ENCODE data around the gene EEFSEC.

EEFSEC gene, protein sequence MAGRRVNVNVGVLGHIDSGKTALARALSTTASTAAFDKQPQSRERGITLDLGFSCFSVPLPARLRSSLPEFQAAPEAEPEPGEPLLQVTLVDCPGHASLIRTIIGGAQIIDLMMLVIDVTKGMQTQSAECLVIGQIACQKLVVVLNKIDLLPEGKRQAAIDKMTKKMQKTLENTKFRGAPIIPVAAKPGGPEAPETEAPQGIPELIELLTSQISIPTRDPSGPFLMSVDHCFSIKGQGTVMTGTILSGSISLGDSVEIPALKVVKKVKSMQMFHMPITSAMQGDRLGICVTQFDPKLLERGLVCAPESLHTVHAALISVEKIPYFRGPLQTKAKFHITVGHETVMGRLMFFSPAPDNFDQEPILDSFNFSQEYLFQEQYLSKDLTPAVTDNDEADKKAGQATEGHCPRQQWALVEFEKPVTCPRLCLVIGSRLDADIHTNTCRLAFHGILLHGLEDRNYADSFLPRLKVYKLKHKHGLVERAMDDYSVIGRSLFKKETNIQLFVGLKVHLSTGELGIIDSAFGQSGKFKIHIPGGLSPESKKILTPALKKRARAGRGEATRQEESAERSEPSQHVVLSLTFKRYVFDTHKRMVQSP

DNA sequence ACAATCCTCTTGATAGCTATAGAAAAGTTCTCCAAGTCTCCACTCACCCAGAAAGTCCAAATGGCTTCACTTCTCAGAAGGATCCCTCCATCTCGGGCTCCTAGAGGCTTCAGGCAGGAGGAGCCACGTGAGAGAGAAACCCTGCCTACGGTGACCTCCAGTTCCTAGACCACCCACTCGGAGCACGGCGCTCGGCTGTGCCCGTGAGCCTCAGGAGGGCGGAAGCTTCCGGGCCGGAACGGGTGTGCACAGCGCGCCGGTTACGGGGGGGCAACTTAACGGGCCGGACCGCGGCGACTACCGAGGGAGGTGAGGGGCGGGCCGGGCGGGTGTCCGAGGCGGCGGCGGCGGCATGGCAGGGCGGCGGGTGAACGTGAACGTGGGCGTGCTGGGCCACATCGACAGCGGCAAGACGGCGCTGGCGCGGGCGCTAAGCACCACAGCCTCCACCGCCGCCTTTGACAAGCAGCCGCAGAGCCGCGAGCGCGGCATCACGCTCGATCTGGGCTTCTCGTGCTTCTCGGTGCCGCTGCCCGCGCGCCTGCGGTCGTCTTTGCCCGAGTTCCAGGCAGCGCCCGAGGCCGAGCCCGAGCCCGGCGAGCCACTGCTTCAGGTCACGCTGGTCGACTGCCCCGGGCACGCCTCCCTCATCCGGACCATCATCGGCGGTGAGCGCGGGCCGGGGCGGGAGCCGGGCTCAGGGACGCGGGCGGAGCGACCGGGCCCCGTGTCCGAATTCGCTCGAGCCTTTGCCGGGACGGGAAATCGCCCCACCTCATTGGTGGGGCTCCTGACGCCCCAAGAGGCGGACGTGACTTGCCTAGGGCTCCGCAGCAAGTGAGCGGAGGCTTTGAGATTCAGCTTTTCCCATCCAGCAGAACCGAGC is at the start of gene EEFSEC:
Gene EEFSEC, plus strand, starts transcription at position 326 of the 886 bp plus-strand sequence. Its CDS starts 27 bp downstream, at position 353.
- DNase-seq, result peak; percentile 88 to 91

DNA sequence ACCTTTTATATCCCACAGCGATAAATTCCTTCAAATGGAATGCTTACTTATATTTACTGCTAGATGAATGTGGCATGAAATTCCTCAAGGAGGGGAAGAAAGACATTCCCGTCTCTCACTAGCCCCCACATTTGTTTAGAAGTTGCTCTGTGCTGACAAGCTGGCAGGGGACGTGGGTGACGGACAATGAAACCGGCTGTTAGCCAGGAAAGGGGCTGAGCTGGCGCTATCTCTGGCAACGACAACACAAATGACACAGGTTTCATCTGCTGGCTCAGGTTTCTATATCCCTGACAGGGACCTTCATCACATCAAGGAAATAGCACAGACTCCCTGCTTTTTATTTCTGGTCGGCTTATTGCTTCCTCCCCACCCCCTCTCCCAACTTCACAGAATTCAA is 45.4 kb upstream of the EEFSEC start:
- no peak for DNase-seq

DNA sequence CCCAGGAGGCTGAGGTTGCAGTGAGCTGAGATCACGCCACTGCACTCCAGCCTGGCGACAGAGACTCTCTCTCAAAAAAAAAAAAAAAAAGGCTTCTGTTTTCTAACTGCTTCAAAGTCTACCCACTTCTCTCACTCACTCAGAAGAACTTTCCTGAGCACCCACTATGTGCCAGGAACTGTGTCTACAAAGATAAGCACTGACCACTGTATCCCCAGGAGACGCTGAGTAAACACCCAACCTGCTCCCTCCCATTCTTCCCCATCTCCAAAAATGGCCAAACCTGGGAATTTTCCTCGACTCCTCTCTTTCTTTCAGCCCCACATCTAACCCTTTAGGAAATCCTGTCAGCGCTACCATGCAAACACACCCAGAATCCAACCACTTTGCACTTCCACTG is 42.1 kb upstream of the EEFSEC start:
- DNase-seq, result no peak

DNA sequence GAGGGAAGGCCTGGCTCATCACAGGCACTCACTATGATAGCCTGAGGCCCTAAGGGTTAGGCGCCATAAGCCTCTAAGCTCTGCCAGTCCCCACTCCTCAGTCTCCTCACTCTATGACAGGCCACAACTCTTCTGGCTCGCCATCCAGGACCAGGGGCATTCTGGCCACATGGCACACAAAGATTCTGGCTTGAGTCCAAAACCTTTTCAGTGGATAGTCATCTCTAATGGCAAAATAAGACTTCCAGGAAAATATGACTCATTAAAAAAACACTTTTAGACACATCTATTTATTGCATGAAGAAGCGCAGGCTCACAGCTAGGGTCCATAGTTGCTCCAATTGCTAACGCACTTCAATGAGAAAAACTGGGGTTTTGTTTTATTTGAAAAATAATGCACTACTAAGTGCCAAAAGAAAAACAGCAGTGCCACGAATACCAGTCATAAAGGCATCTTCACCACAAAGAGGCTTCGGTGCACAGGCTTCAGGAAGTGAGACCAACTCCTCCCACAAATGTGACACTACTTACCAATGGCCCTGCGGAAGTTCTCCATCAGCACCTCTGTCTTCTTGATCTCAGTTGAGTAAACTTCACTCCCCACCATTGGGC is 40.8 kb upstream of the EEFSEC start:
- peak; percentile 26 to 54 for DNase-seq

DNA sequence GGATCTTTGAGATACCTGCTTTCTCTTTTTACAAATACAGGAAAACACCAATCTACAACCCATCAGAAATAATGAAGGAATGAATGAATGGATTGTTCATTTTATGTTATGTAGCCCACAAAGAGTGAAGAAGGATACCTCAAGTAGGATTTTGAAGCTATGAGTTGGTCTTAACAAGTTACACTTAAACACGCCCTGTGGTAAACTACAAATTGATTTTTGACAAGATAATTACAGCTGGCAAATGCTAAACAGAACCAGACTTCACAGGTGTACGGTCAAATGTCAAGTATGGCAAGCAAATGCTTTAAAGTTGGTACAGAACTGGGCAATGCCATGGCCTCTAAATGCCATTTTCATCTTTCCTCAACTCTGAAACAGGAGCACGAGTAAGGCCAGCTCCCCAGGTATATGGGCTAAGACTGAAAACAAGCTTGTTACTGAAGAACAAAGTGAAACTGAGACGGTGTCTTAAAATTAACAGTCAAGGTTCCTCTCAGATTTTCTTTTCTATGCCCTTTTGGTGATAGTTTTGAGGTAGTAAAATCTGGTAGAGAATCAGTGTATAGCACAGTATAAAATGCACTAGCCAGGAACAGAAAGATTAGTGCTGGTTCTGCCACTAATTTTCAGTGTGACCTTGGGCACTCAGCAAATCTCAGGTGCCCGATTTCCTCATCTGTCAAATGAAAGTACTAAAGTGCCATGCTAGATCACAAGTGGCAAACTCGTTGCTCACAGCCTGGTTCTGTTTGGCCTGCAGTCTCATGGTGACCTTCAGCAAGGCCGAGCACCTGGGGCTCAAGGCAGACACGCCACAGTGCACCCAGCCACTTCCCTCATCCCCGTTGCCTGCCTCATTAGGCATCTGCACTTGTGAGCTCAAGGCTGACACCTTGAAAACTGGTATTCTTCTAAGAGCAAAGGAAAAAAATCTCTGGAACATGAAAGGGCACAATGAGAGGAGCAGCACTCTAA is 39.2 kb upstream of the EEFSEC start:
- DNase-seq, result no peak

DNA sequence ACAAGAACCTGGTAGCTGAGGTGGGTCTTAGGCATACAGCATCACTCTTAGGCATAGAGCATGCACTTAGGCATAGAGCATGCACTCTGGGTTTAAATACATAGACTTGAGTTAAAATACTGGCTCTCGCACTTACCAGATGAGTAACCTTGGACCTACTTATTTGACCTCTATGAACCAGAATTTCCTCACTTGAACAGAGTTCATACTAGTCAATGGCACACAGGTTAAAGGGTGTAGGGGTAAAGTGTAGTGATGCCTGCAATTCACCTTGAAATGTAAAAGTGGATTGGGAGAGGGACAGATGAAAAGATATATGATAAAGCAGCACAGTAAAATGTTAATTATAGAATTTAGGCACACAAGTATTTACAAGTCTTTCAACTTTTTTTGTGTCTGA is 31.3 kb upstream of the EEFSEC start:
- no peak for DNase-seq

DNA sequence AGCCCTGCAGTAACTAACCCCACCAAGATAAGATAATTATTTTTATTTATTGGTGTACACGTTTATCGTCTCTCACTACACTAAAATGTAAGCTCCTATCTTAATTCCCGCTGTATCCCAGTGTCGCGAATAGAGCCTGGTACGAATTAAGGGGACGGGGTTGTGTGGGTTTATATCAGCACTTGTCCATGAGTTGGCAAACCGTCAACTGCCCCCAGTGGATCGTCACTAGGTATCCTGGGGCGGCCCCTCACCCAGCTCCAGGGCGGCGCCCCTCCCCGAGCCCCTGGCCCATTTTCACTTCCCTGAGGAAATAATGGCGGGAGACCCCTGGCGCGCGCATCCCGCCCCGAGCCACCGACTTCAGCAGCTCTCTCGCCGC is 30.1 kb upstream of the EEFSEC start:
- DNase-seq, result no peak

DNA sequence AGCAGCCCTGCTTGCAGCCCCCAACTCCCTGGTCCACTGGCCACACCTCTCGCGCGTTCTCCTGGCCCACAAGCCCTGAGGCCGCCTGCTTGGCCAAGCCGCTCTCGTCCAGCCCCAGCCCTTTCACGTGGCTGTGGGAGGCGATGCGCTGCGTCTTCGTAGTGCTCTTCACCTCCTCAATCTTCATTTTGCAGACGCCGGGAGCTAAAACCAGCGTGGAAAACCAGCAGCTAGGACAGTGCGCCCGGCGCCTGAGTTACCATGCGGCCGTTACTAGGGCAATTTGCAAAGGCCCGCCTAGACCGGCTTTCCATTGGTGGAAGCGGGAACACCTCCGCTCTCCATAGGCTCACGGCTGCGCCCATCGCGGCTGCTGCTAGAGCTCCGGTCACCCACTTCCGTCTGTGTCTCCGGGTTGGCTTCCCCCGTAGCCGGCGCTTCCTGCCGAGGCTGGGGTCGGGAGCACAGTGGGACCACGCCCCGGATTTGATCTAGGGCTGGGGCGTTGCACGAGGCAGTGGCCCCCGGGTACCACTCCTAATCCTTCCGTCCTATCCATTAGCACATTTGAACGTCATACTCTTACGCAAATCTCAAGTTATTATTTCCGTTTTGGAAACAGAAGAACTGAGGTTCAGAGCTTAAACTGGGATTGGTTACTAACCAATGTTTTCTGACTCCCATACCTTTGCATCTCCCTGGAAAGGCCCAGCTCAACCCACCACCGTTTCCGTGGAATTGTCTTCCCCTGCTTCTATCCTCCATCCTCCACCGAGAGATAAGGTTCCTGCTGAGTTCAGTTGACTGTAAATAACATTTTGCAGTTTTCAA is 29.5 kb upstream of the EEFSEC start, which contains the start of gene RUVBL1:
Gene RUVBL1, minus strand, starts transcription at position 275 of the 831 bp plus-strand sequence. Its CDS starts 88 bp downstream, at position 187.
- peak; percentile 96 to 97 for DNase-seq

DNA sequence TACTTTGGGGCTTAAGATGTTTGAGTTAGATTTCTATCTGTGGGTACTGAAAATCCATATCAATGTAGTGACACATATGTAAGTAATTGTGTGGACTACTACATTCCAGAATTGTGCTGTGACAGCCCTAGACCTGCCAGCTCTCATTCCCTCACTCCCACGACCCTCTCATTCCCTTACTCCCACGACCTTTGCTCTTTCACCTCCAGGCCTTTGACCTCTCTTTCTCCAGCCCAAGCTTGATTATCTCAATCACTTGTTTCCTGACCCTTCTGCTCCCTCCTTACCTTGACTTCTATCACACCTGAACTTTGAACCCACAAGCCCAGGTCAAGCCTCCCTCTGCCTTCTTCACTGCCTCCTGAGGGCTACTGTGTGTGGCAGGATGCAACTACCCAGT is 26.0 kb upstream of the EEFSEC start:
- DNase-seq, result no peak

DNA sequence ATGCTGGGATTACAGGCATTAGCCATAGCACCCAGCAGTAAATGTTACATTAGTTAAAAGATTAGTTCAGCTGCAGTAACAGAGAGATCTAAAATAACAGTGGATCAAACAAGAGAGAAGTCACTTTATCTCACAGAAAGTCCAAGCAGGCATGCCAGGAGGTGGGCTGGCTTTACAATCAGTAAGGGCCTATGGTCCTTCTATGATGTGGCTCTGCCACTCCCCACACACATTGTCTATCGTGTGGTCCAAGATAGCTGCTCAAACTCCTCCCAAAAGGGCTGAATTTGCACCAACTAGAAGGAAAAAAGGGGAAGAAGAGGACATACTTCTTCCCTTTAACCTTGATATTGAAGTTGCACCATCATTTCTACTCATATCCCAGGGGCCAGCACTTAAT is 25.0 kb upstream of the EEFSEC start:
- no peak for DNase-seq

DNA sequence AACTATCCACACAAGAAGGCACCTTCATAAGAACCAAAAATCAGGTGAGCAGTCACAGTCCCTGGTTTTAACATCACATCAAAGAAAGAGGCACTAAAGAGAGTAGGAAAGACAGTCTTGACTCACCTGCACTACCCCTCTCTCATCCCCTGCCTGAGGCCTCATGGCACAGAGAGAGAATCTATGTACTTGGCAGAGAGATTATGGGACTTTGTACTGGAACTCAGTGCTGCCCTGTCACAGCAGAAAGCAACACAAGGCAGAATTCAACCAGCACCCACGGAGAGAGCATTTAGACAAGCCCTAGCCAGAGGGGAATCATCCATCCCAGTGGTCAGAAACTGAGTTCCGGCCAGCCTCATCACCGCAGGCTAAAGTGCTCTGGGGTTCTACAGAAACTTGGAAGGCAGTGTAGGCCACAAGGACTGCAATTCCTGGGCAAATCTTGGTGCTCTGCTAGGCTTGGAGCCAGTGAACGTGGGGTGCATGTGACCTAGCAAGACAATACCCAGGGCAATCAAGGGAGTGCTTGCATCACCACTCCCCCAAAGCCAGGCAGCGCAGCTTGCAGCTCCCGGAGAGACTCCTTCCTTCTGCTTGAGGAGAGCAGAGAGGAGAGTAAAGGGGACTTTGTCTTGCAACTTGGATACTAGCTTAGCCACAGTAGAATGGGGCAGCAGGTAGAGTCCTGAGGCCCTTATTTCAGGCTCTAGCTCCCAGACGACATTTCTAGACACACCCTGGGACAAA is 21.2 kb upstream of the EEFSEC start:
- no peak for DNase-seq

DNA sequence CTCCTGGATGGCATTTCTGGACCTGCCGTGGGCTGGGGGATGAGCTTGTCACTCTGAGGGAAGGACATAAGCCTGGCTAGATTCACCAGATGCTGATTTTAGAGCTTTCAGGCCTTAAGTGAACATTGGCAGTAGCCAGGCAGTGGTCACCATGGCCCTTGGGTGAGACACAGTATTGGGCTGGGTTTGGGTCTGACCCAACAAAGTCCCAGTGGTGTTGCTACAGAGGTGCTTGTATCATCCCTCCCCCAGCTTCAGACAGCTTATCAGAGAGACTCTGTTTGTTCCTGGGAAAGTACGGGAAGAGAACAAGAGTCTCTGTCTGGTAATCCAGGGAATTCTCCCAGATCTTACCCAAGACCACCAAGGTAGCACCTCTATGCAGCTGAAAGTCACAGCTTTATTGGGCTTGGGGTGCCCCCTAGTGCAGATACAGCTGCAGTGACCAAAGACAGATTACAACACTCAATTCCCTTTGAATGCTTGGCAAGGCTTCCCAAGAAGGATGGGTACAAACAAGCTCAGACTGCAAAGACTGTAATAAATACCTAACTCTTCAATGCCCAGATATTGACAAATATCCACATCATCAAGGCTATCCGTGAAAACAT is 19.9 kb upstream of the EEFSEC start:
- peak; percentile 25 to 46 for DNase-seq

DNA sequence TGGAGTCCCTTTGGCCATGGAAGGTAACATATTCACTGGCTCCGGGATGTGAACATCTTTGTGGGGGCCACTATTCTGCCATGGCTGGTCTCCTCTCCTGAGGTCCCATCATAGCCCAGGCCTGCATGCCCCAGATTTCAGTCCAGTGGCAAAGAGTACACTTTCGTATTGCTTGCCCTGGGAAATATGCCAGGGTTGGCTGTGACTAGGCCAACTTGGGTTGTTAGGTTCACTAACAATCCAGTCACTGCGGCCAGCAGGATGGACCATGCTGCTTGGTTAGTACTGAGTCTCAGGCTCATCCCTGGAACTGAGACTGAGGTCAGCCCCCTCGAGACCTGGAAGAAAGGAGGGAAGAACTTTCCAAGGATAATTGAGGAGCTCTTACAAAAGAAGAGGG is 9.8 kb upstream of the EEFSEC start:
- no peak for DNase-seq

DNA sequence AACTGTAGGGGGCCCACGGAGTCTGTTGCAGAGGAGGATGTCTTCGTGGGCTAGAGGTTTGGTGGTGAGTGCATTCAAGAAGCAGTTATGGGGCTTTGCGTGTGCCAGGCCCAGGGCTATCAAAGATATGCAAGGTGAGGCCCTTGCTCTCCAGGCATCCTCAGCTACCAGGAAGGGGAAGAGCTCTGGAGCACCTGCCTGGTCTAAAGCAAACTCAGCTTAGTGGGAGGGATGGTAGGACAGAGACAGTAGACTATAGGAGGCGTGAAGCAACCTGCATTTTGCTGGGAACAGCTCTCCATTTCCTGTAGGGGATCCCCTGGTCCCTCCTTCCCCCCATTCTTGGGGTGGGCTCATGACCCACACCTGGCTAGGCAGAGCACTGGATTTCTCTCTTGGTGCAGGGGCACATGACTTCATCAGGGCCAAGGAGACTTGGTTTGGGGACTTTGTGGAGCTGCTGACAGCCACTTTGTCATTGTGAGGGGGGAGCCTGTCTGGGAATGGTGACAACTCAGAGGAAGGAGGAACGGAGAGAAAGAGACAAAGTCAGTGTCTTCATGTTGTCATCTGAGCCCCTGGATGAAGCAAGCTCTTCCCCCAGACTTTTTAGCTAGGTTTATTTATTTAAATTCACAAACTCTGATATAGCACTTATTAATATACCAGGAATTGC is 8.6 kb upstream of the EEFSEC start:
- DNase-seq, result no peak

DNA sequence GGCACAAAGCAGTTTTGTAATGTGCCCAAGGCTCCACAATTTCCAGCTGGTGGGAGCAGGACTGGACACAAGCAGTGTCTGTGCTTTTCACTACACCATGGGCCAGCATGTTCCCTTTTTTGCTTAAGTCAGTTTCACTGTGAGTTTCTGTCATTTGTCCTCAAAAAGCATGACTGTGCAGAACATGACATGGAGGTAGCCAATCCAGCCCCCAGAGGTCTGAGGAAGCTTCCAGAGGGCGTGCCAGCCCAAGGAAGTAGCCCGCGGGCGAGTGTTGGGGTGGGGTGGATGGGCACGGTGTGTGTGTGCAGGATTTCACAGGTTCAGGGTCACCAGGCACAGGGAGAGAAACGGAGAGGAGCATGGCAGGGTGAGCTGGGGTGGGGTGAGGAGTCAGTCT is 8.0 kb upstream of the EEFSEC start:
- DNase-seq, result no peak

DNA sequence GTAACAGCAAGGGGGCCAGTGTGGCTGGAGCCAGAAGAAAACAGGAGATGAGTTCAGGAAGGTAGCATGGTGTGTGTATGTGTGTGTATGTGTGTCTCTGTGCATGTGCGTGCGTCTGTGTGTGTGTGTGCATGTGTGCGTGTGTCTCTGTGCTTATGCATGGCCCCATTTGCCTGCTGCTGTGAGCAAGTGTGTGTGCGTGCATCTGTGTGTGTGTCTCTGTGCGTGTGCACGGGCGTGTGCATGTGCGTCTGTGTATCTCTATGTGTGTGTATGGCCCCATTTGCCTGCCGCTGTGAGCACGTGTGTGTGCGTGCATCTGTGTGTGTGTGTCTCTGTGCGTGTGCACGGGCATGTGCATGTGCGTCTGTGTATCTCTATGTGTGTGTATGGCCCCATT is 7.1 kb upstream of the EEFSEC start:
- DNase-seq, result no peak

DNA sequence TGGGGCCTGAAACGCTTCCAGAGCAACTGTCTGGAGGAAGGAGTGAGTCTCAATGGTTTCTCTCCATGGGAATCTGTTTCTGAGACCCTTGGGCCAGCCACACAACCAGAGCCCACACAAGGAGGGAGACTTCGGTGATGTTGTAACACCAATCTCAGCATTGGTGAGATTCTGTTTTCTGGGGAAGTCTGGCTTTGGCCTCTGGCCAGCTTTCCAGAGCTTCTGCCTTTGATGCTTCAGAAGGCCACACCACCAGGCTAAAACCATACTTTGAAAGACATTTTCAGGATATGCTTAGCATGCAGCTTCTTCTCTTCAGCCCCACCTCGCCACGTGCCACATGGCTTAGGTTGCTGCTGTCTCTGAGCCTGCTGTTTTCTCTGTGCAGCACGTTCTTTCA is 3.6 kb upstream of the EEFSEC start:
- DNase-seq, result no peak

DNA sequence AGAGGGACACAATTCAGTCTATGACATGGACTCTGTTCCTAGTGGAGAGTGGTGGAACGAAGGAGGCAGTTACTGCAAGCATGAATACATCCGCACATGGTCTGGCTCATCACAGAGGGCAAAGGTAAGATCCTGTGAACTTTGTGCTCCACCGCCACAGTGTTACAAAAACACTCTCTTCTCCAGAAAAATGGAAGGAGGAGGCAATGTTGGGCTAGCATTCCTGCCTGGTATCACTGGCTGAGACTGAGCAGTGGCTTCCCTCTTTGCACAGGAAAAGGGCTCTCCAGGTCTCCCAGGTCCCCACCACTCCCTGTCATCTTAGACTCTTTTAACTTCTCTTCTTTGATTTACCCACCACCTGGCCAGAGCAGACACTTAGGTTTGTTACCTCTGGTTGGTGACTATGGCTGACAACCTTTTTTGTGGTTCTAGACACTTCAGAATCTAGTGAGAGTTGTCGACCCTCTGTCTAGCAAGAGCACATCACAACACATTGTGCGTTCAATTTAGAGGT is 1.5 kb upstream of the EEFSEC start:
- no peak for DNase-seq

All from activated CD4-positive, alpha-beta T cell treated with anti-CD3 and anti-CD28 coated beads, Interleukin-2, amount 50 U/mL, for 48 hours (primary cell).